Activated CD8-positive, alpha-beta memory T cell treated with anti-CD3 and anti-CD28 coated beads, Interleukin-2, amount 50 U/mL, for 24 hours (primary cell): ENCODE data around the gene DISC1.
"Not testable (repeated sequence)": the region's sequence is repeated elsewhere in the genome, so short reads cannot be mapped to it uniquely, and the experiment has no call there.

Experiments used
- DNase-seq: peaks from one replicate; pipeline ENCODE4 v3.0.0-alpha.2; 2020; ENCODE audit errors: extremely low read depth

Gene DISC1

DNA sequence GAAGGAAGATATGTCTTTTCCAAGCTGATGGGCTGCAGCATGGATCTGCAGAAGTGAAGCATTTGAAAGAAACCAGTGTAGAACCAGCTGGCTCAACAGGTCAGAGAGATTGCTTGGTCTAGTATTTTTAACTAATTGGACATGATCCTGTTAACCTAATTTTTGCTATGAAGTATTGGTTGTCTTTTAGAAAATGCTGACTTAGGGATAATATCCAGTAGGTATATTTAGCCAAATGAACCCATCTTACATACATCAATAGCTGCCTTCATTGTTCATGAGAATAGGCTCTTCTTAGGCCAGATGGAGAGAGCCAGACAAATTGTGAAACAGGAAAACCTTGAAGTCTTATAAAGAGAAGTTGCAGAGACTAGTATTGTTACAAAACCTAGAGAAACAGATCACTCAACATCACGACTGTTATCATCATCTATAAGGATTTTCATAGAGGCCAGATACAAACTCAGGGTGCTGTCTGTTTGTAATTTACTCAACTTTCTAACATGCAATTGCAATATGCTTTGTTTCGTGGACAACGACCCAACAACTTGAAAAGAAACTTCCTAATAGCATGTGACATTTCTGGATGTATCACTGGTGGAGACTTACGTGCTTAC is 148.2 kb downstream of the DISC1 start:
- no peak for DNase-seq

DNA sequence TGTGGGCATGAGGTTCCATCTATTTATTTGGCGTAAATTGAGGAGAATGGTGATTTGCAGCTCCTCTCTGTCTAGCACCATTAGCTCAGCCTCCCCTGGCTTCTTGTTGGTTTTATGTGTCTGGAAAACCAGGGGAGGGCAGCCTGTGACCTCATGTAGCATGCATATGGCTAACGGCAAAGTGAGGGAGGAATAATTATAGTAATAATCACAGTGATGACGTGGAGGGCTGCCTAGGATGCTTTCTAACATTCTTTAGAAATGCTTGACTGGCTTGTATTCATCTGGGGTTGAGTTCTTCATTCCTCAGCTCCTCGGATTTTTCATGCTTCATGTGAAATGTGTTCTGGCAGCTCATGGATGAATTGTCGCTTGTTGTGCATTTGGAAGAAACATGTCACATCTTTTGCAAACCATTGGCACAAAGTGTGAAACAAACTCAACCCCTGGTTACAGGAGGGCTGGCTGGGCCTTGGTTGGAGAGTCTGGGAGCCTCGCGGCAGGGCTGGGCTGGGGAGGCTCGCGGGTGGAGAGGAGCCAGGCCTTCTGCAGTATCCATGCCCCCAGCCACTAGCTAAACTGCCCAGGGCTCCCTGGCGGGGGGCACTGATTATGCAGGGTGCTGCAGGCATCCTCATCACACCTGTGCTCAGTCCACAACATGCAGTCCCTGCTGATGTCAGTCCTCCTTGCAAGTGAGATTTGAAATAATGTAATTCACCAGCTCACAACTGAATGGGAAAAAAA is 149.6 kb downstream of the DISC1 start:
- no peak for DNase-seq

DNA sequence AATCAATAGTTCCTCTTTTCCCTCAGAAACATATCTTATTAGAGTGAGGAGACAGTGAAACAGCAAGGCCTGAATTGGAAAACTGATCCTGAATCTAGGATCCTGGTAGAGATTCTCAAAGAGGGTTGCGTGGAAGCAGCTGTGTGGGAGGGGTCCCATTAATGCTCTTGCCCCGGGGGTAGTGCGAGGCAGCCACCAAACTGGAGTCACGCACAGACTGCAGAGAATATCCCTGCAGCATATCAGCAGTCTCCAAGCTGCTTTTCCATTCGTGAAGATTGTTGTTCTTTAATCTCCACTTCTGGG is 150.1 kb downstream of the DISC1 start:
- no peak for DNase-seq

GRCh38 chr1:231778009-231778719 is 151.6 kb downstream of the DISC1 start:
- DNase-seq: no peak

DNA sequence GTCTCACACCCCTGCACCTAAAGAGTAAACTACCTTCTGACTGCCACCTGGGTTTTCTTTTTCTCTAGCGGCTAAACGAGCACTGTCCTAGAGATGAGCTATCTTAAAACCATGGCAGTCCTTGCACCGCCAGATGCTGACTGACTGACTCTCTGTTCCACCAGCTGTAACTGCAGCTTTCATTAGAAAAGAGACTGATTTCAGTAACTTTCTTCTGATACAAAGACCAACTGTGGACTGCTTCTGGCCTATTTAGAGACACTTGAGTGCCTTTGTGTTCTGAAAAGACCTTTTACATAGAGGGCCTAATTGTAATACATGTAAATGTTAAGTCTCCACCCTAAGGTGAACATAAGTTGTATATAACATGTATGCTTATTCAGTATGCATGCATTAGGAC is 152.5 kb downstream of the DISC1 start:
- DNase-seq: no peak

- no peak for DNase-seq
Measured at GRCh38 chr1:231781892-231782291, 155.3 kb downstream of the DISC1 start.

GRCh38 chr1:231785073-231785472 is 158.5 kb downstream of the DISC1 start:
- not testable (repeated sequence) for DNase-seq

GRCh38 chr1:231786126-231786525 is 159.5 kb downstream of the DISC1 start:
- DNase-seq: no peak

GRCh38 chr1:231792634-231793033 is 166.0 kb downstream of the DISC1 start:
- no peak for DNase-seq

DNA sequence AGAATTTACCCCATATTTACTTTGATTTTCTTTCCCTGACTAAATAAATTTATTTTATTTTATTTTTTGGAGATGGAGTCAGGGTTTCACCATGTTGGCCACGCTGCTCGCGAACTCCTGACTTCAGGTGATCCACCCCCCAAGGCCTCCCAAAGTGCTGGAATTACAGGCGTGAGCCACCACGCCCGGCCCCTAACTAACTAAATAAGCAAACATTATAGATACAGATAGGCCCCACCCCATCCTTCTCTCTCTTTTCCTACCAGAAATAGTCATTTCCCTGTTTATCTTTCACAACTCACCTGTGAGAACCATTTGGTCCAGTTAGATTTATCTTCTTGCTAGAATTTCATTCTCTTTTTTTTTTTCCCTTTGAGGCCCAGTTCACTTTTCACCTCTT is 167.3 kb downstream of the DISC1 start:
- DNase-seq: no peak

- no peak for DNase-seq
Measured at GRCh38 chr1:231796141-231796540, 169.6 kb downstream of the DISC1 start.

DNA sequence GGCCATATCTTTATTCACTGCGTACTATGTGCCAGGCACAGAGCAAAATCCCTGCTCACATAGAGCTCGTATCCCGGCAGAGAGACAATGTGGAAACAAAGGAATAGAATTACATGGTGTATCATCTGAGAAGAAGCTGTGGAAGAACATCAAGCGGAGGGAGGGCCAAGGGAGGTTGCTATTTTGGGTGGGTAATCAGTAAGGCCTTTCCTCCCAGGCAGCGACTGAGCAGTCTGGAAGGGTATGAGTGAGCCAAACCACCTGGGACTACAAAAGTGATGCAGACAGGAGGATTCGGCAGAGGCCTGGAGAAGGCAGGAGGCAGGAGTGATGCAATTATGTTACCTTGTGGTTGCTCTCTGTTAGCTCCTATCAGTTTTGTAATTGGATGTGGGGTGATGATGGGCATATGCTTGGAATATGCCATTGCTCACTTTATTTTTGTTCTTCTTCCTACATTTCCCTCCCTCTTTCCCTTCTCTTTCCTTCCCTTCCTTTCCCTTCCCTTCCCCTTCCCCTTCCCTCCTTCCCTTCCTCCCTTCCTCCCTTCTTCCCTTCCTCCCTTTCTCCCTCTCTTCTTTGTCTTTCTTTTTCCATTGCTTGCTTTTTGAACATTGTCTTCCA is 172.9 kb downstream of the DISC1 start:
- no peak for DNase-seq

DNA sequence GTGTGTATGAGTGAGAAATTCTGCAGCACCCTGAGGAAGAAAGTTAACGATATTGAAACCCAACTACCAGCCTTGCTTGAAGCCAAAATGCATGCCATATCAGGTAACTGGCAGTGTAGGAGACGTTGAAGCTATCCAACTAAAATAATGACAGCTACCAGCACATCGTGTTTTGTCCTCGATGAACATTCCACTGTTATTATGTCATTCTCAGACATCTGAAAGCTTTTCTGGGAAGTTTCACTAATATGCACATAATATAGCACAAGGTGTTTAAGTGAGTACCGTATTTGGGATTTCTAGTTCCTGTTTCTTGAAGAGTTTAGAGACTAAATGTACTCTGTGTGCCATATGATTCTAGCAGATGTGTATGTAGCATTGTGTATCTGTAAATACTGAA is 173.5 kb downstream of the DISC1 start:
- no peak for DNase-seq

DNA sequence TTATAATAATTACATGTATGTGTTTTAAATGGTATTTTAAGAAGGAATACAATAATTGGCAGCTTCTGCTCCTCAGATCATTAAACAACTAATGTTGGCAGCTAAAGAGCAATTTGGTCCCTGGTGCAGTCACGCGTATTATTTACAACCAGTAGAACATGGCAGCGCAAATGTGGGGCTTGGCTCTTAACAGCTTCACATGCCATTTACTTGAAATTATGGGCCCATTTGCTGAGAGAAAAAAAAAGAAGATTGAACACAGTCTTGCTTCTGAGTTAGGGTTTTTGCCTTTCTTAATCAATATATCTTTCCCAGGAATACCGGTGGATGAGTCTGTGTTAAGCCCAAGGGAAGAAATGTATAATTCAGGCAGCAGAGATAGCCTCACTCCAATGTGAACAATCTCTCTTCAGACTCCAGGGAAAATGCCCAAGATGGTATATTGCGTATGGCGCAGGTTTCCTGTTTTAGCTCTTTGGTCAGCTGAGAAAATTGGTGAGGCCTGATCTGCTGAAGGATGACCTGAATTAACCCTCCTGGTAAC is 174.5 kb downstream of the DISC1 start:
- no peak for DNase-seq

GRCh38 chr1:231803353-231803752 is 176.8 kb downstream of the DISC1 start:
- no peak for DNase-seq

GRCh38 chr1:231806623-231807495 is 180.3 kb downstream of the DISC1 start:
- no peak for DNase-seq

DNA sequence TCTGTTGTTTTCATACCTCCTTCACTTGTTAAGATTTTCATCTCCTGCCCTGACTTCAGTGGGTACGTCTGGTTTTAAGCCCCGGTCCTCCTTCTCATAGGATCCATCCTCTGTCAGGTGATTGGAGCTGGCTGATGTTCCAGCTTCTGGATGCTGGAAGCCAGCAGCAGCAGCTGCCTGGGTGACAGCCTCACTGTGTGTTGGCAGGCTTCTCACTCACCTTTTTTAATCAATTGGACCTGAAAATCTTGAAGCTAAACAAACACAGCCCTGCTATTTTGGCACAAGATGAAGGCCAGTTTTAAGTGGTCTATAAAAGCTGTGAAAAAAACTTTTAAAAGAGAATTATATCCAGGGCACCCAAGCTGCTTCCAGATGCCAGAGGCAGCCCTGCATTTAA is 181.0 kb downstream of the DISC1 start:
- DNase-seq: no peak

GRCh38 chr1:231808116-231808515 is 181.5 kb downstream of the DISC1 start:
- DNase-seq: no peak

GRCh38 chr1:231808990-231809389 is 182.4 kb downstream of the DISC1 start:
- no peak for DNase-seq

- no peak for DNase-seq
Measured at GRCh38 chr1:231810415-231810814, 183.8 kb downstream of the DISC1 start.

DNA sequence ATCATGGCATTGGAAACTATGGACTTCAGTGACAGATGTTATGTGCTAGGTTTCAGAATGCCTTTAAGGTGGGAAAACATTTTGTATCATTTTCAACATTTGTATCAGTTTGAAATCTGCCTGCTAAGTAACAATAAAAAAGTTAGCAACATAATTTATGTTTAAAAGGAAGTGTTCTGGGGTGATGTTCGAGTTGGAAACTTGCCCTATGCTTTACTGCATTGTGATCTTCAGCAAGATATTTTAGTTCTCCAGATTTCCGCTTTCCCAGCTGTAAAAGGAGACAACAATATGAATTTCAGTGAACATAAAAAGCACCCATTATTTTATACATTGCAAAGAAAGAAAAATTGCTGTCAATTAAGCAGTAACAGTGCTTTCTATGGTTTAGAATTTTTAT is 187.4 kb downstream of the DISC1 start:
- DNase-seq: no peak

DNA sequence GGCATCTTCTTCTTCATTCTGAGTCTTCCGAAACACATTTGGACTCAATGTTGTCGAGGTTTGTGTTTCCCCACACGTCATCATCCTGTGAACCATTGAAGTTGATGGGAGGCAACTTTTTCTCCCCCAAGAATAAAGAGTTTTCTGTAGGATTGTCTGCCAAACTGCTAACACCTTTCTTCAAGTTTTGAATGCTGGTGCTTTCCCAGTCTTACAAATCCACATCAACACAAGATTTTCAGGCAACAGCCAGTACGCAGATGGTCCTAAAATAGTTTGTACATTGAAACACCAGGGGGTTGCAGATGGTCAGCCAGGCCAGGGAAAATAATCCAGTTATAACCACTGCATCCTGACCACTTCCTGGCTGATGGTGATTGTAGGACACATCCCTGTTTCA is 187.9 kb downstream of the DISC1 start:
- no peak for DNase-seq
